H9 (cell line): ENCODE measurements around the gene NGDN. TPM values are rescaled to one million over a fixed set of nuclear protein-coding genes. Genes with fewer than 3 reads are reported as not detected.

Experiments
- DNase-seq: peaks from one replicate; pipeline ENCODE4 v3.0.0-alpha.2; 2017
- H2AFZ ChIP-seq: one replicate; pipeline ENCODE4 v1.6.1; 2013; ENCODE audit warnings: mild to moderate bottlenecking, low read length, control low read depth, moderate library complexity
- H2AK5ac ChIP-seq: 2 replicates; pipeline ENCODE4 v1.6.1; 2013; ENCODE audit warnings: low read length, control low read depth, mixed read lengths; ENCODE audit not compliant: insufficient read length
- H2BK120ac ChIP-seq: one replicate; pipeline ENCODE4 v1.6.1; 2013; ENCODE audit warnings: low read depth, mild to moderate bottlenecking, low read length, control low read depth, inconsistent platforms; ENCODE audit not compliant: poor library complexity, severe bottlenecking
- H2BK12ac ChIP-seq: 2 replicates; pipeline ENCODE4 v1.6.1; 2013; ENCODE audit warnings: low read length, control low read depth, mixed read lengths, low read depth; ENCODE audit not compliant: insufficient read length
- H2BK15ac ChIP-seq: 2 replicates; pipeline ENCODE4 v1.6.1; 2013; ENCODE audit warnings: low read depth, low read length, control low read depth
- H2BK20ac ChIP-seq: one replicate; pipeline ENCODE4 v1.6.1; 2013; ENCODE audit warnings: low read depth, mild to moderate bottlenecking, low read length, control low read depth, inconsistent platforms; ENCODE audit not compliant: poor library complexity, severe bottlenecking
- H2BK5ac ChIP-seq: 2 replicates; pipeline ENCODE4 v1.6.1; 2013; ENCODE audit warnings: low read length, control low read depth, mixed read lengths; ENCODE audit not compliant: insufficient read length
- H3K14ac ChIP-seq: 2 replicates; pipeline ENCODE4 v1.6.1; 2013; ENCODE audit warnings: low read length, control low read depth; ENCODE audit not compliant: insufficient read depth
- H3K18ac ChIP-seq: 2 replicates; pipeline ENCODE4 v1.6.1; 2013; ENCODE audit warnings: low read depth, mild to moderate bottlenecking, mixed read lengths, low read length, control low read depth; ENCODE audit not compliant: insufficient read length
- H3K23ac ChIP-seq: 2 replicates; pipeline ENCODE4 v1.6.1; 2013; ENCODE audit warnings: low read length, control low read depth, mixed read lengths, low read depth; ENCODE audit not compliant: insufficient read length
- H3K23me2 ChIP-seq: 2 replicates; pipeline ENCODE4 v1.6.1; 2013; ENCODE audit warnings: low read depth, mild to moderate bottlenecking, mixed read lengths, low read length, control low read depth; ENCODE audit not compliant: insufficient read length, poor library complexity, severe bottlenecking
- H3K27ac ChIP-seq: 2 replicates; pipeline ENCODE4 v1.5.1; 2013; ENCODE audit warnings: low read length, control low read depth, mixed read lengths, low read depth; ENCODE audit not compliant: insufficient read length
- H3K27me3 ChIP-seq: 2 replicates; pipeline ENCODE4 v1.6.1; 2013; ENCODE audit warnings: low read length, control low read depth, inconsistent platforms; ENCODE audit not compliant: insufficient read depth
- H3K4ac ChIP-seq: 2 replicates; pipeline ENCODE4 v1.6.1; 2013; ENCODE audit warnings: low read depth, mild to moderate bottlenecking, control low read depth, inconsistent platforms, low read length, moderate library complexity
- H3K4me1 ChIP-seq: 2 replicates; pipeline ENCODE4 v1.6.1; 2013; ENCODE audit warnings: low read length, control low read depth, inconsistent platforms; ENCODE audit not compliant: insufficient read depth
- H3K4me2 ChIP-seq: 2 replicates; pipeline ENCODE4 v1.6.1; 2013; ENCODE audit warnings: low read length, control low read depth, mixed read lengths; ENCODE audit not compliant: insufficient read length, insufficient read depth
- H3K56ac ChIP-seq: 2 replicates; pipeline ENCODE4 v1.6.1; 2013; ENCODE audit warnings: low read depth, mild to moderate bottlenecking, mixed read lengths, low read length, control low read depth; ENCODE audit not compliant: insufficient read length
- H3K79me1 ChIP-seq: 2 replicates; pipeline ENCODE4 v1.6.1; 2013; ENCODE audit warnings: low read depth, mild to moderate bottlenecking, moderate library complexity, low read length, control low read depth, inconsistent platforms; ENCODE audit not compliant: insufficient read depth, poor library complexity, severe bottlenecking
- H3K79me2 ChIP-seq: 2 replicates; pipeline ENCODE4 v1.6.1; 2013; ENCODE audit warnings: low read length, control low read depth, inconsistent platforms; ENCODE audit not compliant: insufficient read depth
- H3K9ac ChIP-seq: 2 replicates; pipeline ENCODE4 v1.6.1; 2013; ENCODE audit warnings: low read length, control low read depth, mixed read lengths; ENCODE audit not compliant: insufficient read length; ENCODE audit errors: extremely low read depth
- H3K9me3 ChIP-seq: one replicate; pipeline ENCODE4 v1.6.1; 2013; ENCODE audit warnings: low read depth, low read length, inconsistent platforms; ENCODE audit not compliant: control insufficient read depth
- H3T11ph ChIP-seq: one replicate; pipeline ENCODE4 v1.6.1; 2013; ENCODE audit warnings: mild to moderate bottlenecking, low read length, control low read depth, inconsistent platforms
- H4K20me1 ChIP-seq: one replicate; pipeline ENCODE4 v1.6.1; 2013; ENCODE audit not compliant: control insufficient read depth, insufficient read length, insufficient read depth
- H4K5ac ChIP-seq: 2 replicates; pipeline ENCODE4 v1.6.1; 2013; ENCODE audit warnings: low read depth, mild to moderate bottlenecking, mixed read lengths, low read length, control low read depth; ENCODE audit not compliant: insufficient read length
- H4K8ac ChIP-seq: replicated peaks from 2 replicates; pipeline ENCODE4 v1.6.1; 2013; ENCODE audit warnings: low read length, control low read depth, mixed read lengths, low read depth; ENCODE audit not compliant: insufficient read length
- H4K91ac ChIP-seq: 2 replicates; pipeline ENCODE4 v1.6.1; 2013; ENCODE audit warnings: low read depth, mild to moderate bottlenecking, moderate library complexity, mixed read lengths, low read length, control low read depth; ENCODE audit not compliant: insufficient read length
- H3K27ac Mint-ChIP-seq, 3 experiments: 2 replicates in 2 of 3; 3 replicates in 1 of 3; pipeline ENCODE4 v1.8.0; 2020 to 2021; ENCODE audit warnings: mixed read lengths in 3 of 3, mild to moderate bottlenecking in 1 of 3, moderate library complexity in 1 of 3
- H3K27me3 Mint-ChIP-seq: 2 replicates; pipeline ENCODE4 v1.8.0; 2021; ENCODE audit warnings: low read depth, mild to moderate bottlenecking, moderate library complexity, mixed read lengths
- H3K36me3 Mint-ChIP-seq, 3 experiments: 2 replicates in 2 of 3; 3 replicates in 1 of 3; pipeline ENCODE4 v1.8.0; 2020 to 2021; ENCODE audit warnings: low read depth in 3 of 3, mixed read lengths in 3 of 3; ENCODE audit not compliant: insufficient read depth in 1 of 3
- H3K4me1 Mint-ChIP-seq, 2 experiments: 2 replicates each; pipeline ENCODE4 v1.8.0; 2020; ENCODE audit warnings: mixed read lengths in 2 of 2
- H3K4me3 Mint-ChIP-seq, 2 experiments: 2 replicates in 1 of 2; 3 replicates in 1 of 2; pipeline ENCODE4 v1.8.0; 2020 to 2021; ENCODE audit warnings: mild to moderate bottlenecking in 2 of 2, mixed read lengths in 2 of 2, moderate library complexity in 1 of 2
- H3K9me3 Mint-ChIP-seq, 2 experiments: 2 replicates in 1 of 2; 3 replicates in 1 of 2; pipeline ENCODE4 v1.8.0; 2020; ENCODE audit warnings: mild to moderate bottlenecking in 2 of 2, mixed read lengths in 2 of 2, moderate library complexity in 1 of 2
- WGBS: extraction: QIAGEN DNeasy Blood & Tissue Kit; methylation state at CpG from one replicate; pipeline ENCODE4 v1.1.7; 2013; ENCODE audit warnings: missing lambda C conversion rate, low lambda C conversion rate, mixed read lengths; ENCODE audit not compliant: insufficient read length; ENCODE audit errors: extremely low coverage; 5-methylcytosine and 5-hydroxymethylcytosine counted together
- total RNA-seq: library from RNA; stranded (reverse); gene quantifications from 2 replicates; pipeline ENCODE4 v1.2.1, GENCODE V29; 2021
- TF ChIP-seq, protein P1 (sequence below): fragments of 200-600 bp; sonication (generic); conservative IDR thresholded peaks from 3 replicates; pipeline ENCODE4 v1.8.0; 2021; ENCODE audit warnings: antibody characterized with exemption, mild to moderate bottlenecking

The NGDN gene
- total RNA-seq, 1 experiment from 2014 or later, result 53.1 TPM

DNA sequence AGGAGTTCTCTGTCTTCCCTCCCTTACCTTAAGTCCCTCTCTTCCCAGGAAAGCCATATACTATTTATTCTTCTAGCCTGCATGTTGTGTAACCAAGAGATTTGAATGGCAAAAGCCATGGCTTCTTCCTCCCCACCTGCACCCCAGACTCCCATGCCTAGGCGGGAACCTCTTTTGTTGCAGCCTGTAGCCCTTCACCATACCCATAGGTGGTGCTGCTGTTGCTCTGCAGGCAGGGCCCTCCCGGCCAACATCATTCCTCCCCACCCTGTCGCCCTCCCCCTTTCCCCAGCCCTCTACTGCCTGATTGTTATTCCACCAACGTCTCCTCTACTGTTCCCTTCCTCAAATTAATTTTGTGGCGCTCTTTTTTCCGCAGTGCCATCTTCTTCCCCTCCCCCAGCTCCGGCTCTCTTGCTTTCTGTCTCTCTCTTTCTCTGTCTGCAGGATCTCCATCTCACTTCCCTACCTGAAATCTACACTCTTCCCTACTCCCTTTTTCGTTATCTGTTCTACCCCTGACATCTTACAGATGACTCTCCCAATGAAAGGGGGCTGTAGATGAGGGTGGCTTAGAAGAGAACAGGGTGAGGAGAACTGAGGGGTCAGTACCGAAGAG lies 13.8 kb downstream of the NGDN start:
- peak overlapping the region; percentile 40 for H2BK120ac ChIP-seq
- peak overlapping the region; percentile 92 to 97 (median 96) for H3K27ac Mint-ChIP-seq

More for the DNA sequence above, 13.8 kb downstream of the NGDN start:
- H2AK5ac ChIP-seq, result no peak overlapping the region
- DNase-seq, result peak; percentile 89
- no peak overlapping the region for H4K5ac ChIP-seq
- H3K23ac ChIP-seq, result no peak overlapping the region
- H3K79me2 ChIP-seq, result no peaks in the 10 kb centered on the region
- H3K14ac ChIP-seq, result no peak overlapping the region; the same call in 1 of the 2 replicates
- peaks cover 0 to 12% (median 3%) of the 10 kb centered on the region in 3 experiments; a peak in 4 of 7 replicates for H3K36me3 Mint-ChIP-seq
- H3K9me3 Mint-ChIP-seq, result no peaks in the 10 kb centered on the region; a peak in 1 of 5 replicates
- peak overlapping the region; percentile 18 for H3K4me2 ChIP-seq
- no peaks in the 10 kb centered on the region for H3K9me3 ChIP-seq
- peak overlapping the region; percentile 58 for H2BK12ac ChIP-seq
- H2AFZ ChIP-seq, result no peak overlapping the region
- peaks cover 58 to 64% of the 10 kb centered on the region in 2 experiments for H3K4me1 Mint-ChIP-seq
- no peaks in the 10 kb centered on the region for H3K27me3 Mint-ChIP-seq
- no peaks in the 10 kb centered on the region for H3K79me1 ChIP-seq
- no peak overlapping the region for H2BK15ac ChIP-seq
- H3K23me2 ChIP-seq, result no peaks in the 10 kb centered on the region
- no peak overlapping the region for H3T11ph ChIP-seq
- TF ChIP-seq, protein P1, sequence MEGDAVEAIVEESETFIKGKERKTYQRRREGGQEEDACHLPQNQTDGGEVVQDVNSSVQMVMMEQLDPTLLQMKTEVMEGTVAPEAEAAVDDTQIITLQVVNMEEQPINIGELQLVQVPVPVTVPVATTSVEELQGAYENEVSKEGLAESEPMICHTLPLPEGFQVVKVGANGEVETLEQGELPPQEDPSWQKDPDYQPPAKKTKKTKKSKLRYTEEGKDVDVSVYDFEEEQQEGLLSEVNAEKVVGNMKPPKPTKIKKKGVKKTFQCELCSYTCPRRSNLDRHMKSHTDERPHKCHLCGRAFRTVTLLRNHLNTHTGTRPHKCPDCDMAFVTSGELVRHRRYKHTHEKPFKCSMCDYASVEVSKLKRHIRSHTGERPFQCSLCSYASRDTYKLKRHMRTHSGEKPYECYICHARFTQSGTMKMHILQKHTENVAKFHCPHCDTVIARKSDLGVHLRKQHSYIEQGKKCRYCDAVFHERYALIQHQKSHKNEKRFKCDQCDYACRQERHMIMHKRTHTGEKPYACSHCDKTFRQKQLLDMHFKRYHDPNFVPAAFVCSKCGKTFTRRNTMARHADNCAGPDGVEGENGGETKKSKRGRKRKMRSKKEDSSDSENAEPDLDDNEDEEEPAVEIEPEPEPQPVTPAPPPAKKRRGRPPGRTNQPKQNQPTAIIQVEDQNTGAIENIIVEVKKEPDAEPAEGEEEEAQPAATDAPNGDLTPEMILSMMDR, result peak; percentile 91
- H4K8ac ChIP-seq, result no peak overlapping the region
- H4K91ac ChIP-seq, result no peak overlapping the region
- H3K9ac ChIP-seq, result no peak overlapping the region
- H3K27ac ChIP-seq, result peak overlapping the region; percentile 65
- H3K27me3 ChIP-seq, result no peaks in the 10 kb centered on the region
- H2BK5ac ChIP-seq, result no peak overlapping the region
- peak overlapping the region; percentile 32 to 60 for H3K4me3 Mint-ChIP-seq
- H3K4ac ChIP-seq, result no peak overlapping the region
- H3K4me1 ChIP-seq, result peaks cover 20% of the 10 kb centered on the region
- no peak overlapping the region for H2BK20ac ChIP-seq
- H3K56ac ChIP-seq, result no peak overlapping the region
- no peak overlapping the region for H3K18ac ChIP-seq
- no peaks in the 10 kb centered on the region for H4K20me1 ChIP-seq
- no CpG with 5 or more reads among the region's 9 CpGs for WGBS
